PFSK-1 (cell line): ENCODE results near the gene OPN4.

Experiments used
- FOXP2 ChIP-seq: optimal IDR thresholded peaks from 2 replicates; pipeline ENCODE3; 2011; ENCODE audit warnings: borderline replicate concordance, control low read depth, inconsistent platforms; ENCODE audit not compliant: insufficient read depth; ENCODE audit errors: extremely low read length, extremely low read depth
- POLR2AphosphoS5 ChIP-seq: IDR thresholded peaks from 2 replicates; pipeline ENCODE4 v1.6.1; 2012; ENCODE audit warnings: low read depth, mild to moderate bottlenecking, control low read depth, low read length, moderate library complexity
- REST ChIP-seq, 2 experiments: IDR thresholded peaks; 2 replicates each; pipeline versions ENCODE4 v1.6.1 to v1.8.0; 2011 to 2012; ENCODE audit warnings: low read depth in 2 of 2, low read length in 2 of 2, control low read depth in 1 of 2, inconsistent platforms in 1 of 2, mild to moderate bottlenecking in 1 of 2, moderate library complexity in 1 of 2; ENCODE audit not compliant: insufficient read depth in 1 of 2
- SIN3A ChIP-seq: IDR thresholded peaks from 2 replicates; pipeline ENCODE4 v1.6.1; 2012; ENCODE audit warnings: mild to moderate bottlenecking, low read length, moderate library complexity, borderline replicate concordance; ENCODE audit not compliant: insufficient read depth
- TAF1 ChIP-seq: IDR thresholded peaks from 2 replicates; pipeline ENCODE4 v1.6.1; 2012; ENCODE audit warnings: low read length, control low read depth, borderline replicate concordance; ENCODE audit not compliant: insufficient read depth

OPN4 gene

GRCh38 chr10:86699991-86700840 lies 45.9 kb downstream of the OPN4 start:
- TF ChIP-seq POLR2AphosphoS5 (no peak), TAF1 (no peak), REST (IDR thresholded peaks at IDR 0.05; ENCODE audit: insufficient read depth in 1 of 2, low read depth in 2 of 2, low read length in 2 of 2) (no peak), SIN3A (no peak)

GRCh38 chr10:86700851-86701617 lies 46.7 kb downstream of the OPN4 start:
- no peak for TF ChIP-seq REST (IDR thresholded peaks at IDR 0.05; ENCODE audit: insufficient read depth in 1 of 2, low read depth in 2 of 2, low read length in 2 of 2)
- no peak for TF ChIP-seq POLR2AphosphoS5
- no peak for TF ChIP-seq FOXP2
- no peak for TF ChIP-seq TAF1
- no peak for TF ChIP-seq SIN3A

- TF ChIP-seq TAF1 = no peak
- TF ChIP-seq FOXP2 = no peak
- no peak for TF ChIP-seq SIN3A
- no peak for TF ChIP-seq REST (IDR thresholded peaks at IDR 0.05; ENCODE audit: insufficient read depth in 1 of 2, low read depth in 2 of 2, low read length in 2 of 2)
- TF ChIP-seq POLR2AphosphoS5 = no peak
Observed at GRCh38 chr10:86703176-86703575, 48.8 kb downstream of the OPN4 start.

- TF ChIP-seq SIN3A = no peak
Observed at GRCh38 chr10:86705139-86705538, 50.8 kb downstream of the OPN4 start.

- TF ChIP-seq POLR2AphosphoS5 (no peak), TAF1 (no peak), FOXP2 (no peak), SIN3A (no peak), REST (IDR thresholded peaks at IDR 0.05; ENCODE audit: insufficient read depth in 1 of 2, low read depth in 2 of 2, low read length in 2 of 2) (no peak)
Observed at GRCh38 chr10:86705905-86706304, 51.6 kb downstream of the OPN4 start.
